Gastrocnemius medialis (tissue), 4 donors: ENCODE data around the gene CCN5. TPM values are rescaled to one million over a fixed set of nuclear protein-coding genes. Genes with fewer than 3 reads are reported as not detected.
A peak's percentile ranks its signal among the peaks of the same experiment; 100 is the strongest.

Experiments used
- ATAC-seq, 2 donors: fragments of 150-250 bp; one replicate each; pipeline ENCODE4 v1.9.1; 2016
- DNase-seq, 2 donors: peaks; one replicate each; pipeline ENCODE4 v3.0.0-alpha.2; 2019
- H3K27ac ChIP-seq, 4 donors: fragments of 200-600 bp; sonication (generic); 1 replicate in 1 of 4; 2 replicates in 3 of 4; pipeline ENCODE4 v1.5.1; 2016 to 2018; ENCODE audit warnings: mild to moderate bottlenecking in 2 of 4, moderate library complexity in 1 of 4
- H3K27me3 ChIP-seq, 3 donors: fragments of 200-600 bp; sonication (generic) in 2 of 3; 1 replicate in 1 of 3; 2 replicates in 2 of 3; pipeline versions ENCODE4 v1.5.1 to v1.6.0; 2016 to 2019; ENCODE audit warnings: mild to moderate bottlenecking in 1 of 3, moderate library complexity in 1 of 3
- H3K36me3 ChIP-seq, 2 donors: fragments of 200-600 bp; sonication (generic) in 1 of 2; one replicate each; pipeline ENCODE4 v1.5.1; 2017 to 2018
- H3K4me1 ChIP-seq, 2 donors: fragments of 200-600 bp; sonication (generic) in 1 of 2; one replicate each; pipeline ENCODE4 v1.5.1; 2016 to 2017; ENCODE audit warnings: mild to moderate bottlenecking in 2 of 2
- H3K4me3 ChIP-seq, 4 donors: fragments of 200-600 bp; sonication (generic) in 3 of 4; 1 replicate in 1 of 4; 2 replicates in 3 of 4; pipeline ENCODE4 v1.5.1; 2016 to 2019; ENCODE audit warnings: mild to moderate bottlenecking in 2 of 4
- H3K9me3 ChIP-seq, 3 donors: fragments of 200-600 bp; sonication (generic) in 2 of 3; 1 replicate in 1 of 3; 2 replicates in 2 of 3; pipeline ENCODE4 v1.5.1; 2016 to 2019
- CTCF ChIP-seq, 5 experiments: fragments of 450-650 bp in 3 of 5; fragments of 200-600 bp in 2 of 5; sonication (generic) in 2 of 5; IDR thresholded peaks in 4 of 5; conservative IDR thresholded peaks in 1 of 5; 1 replicate in 4 of 5; 2 replicates in 1 of 5; pipeline ENCODE4 v1.5.1; 2016 to 2019; ENCODE audit warnings: antibody characterized with exemption in 5 of 5, mild to moderate bottlenecking in 3 of 5, moderate library complexity in 3 of 5
- POLR2A ChIP-seq, 2 donors: fragments of 450-650 bp; IDR thresholded peaks; one replicate each; pipeline ENCODE4 v1.6.1; 2017; ENCODE audit warnings: antibody characterized with exemption in 2 of 2, mild to moderate bottlenecking in 2 of 2, moderate library complexity in 2 of 2
- in situ Hi-C, 4 donors: fragments of 200-750 bp; cut with MboI; loops; one replicate each; pipeline versions ENCODE4 v1.15.0 to v1.8.0; 2017; ENCODE audit warnings: low sequenced_read_pairs in 4 of 4
- intact Hi-C: fragments of 100-400 bp; cut with DNase I; formaldehyde crosslinking; loops from one replicate; pipeline ENCODE4 v1.15.1; 2023; ENCODE audit warnings: low total_unique reads
- total RNA-seq, 4 donors: library from RNA; depleted of rRNA; stranded (reverse); fragments of >200 nt; gene quantifications; one replicate each; pipeline versions ENCODE4 v1.1.0 to v1.2.3, GENCODE V29; 2016

CCN5 gene
- total RNA-seq, 4 donors from 2014 or later, result 16.4 to 65.3 (median 45.7) TPM

DNA sequence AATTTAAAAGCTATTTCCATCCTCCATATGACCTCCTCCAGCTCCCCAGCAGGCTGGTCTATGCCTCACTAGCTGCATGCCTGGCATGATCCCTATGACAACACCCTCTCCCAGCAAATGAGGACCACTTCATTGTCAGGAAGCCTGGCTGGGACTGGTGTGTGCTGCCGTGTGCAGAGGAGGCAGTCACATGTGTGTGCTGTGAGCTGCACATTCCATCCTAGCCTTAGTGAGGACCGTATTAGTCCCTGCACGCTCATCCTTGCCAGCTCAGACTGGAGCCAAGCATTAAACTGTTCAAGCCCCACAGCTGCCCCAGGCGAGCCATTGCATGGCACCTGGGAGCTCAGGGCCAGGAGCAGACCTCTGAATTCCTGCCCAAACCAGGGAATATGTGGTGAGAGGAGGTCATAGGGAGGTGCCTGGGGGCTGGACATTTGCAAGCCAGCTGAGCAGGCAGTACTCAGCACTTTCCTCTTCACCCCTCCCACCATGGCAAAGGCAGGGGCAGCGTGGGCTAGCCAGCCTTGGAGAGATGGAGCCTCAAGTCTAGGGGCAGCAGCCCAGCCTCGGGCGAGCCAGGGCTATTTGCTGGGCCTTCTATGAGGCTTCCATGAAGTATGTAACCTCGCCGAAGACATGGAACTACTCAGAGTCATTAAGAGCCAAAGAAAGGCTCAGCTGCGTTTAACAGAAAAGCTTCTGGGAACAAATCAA, 8.7 kb upstream of the CCN5 start:
- Histone ChIP-seq H3K4me3 (no peak overlapping the region), H3K27ac (peak overlapping the region; percentile 60 to 84 (median 73)), H3K27me3 (no peaks in the 10 kb centered on the region), H3K36me3 (no peaks in the 10 kb centered on the region), H3K9me3 (no peaks in the 10 kb centered on the region), H3K4me1 (peaks cover 30 to 37% of the 10 kb centered on the region in 2 donors)
- ATAC-seq (peak; percentile 63 to 75), DNase-seq (peak; percentile 57 to 78)
- TF ChIP-seq CTCF (IDR thresholded peaks at IDR 0.05 in 4 of 5, conservative IDR thresholded peaks at IDR 0.05 in 1 of 5) (no peak), POLR2A (IDR thresholded peaks at IDR 0.05) (no peak)
- in situ Hi-C loops, result no loop called here
- intact Hi-C loops, result no loop called here

DNA sequence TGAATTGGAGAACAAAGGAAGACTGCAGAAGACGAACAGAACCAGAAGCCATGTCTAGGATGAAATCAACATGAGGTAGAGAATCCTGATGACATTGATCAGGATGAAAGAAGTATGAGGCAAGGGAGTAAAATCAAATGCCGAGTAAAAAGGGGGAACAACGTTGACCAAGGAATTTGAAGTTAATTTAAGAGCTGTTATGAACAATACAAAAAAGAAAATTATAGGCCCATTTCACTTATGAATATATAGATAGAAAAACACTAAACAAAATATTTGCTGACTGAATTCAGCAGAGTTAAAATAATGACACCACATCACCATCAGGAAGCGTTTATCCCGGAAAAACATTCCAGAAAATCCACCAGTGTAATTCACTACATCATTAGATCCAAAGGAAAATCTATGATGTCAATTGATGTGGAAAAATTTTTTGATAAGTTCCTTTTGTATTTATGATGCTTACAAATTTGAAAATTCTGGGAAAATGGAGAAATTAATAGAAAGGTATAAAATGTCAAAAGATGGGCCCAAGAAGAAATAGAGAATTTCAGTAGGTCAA, 8.1 kb upstream of the CCN5 start:
- no peaks in the 10 kb centered on the region for H3K9me3 ChIP-seq
- H3K27me3 ChIP-seq, result no peaks in the 10 kb centered on the region
- H3K27ac ChIP-seq, result peak overlapping the region; percentile 60 to 84 (median 73)
- no peak for TF ChIP-seq CTCF (IDR thresholded peaks at IDR 0.05 in 4 of 5, conservative IDR thresholded peaks at IDR 0.05 in 1 of 5)
- TF ChIP-seq POLR2A (IDR thresholded peaks at IDR 0.05), result no peak
- ATAC-seq (no peak), DNase-seq (no peak)
- no peak overlapping the region for H3K4me3 ChIP-seq
- H3K4me1 ChIP-seq, result peaks cover 24 to 32% of the 10 kb centered on the region in 2 donors
- in situ Hi-C loops (no loop called here), intact Hi-C loops (no loop called here)
- no peaks in the 10 kb centered on the region for H3K36me3 ChIP-seq

DNA sequence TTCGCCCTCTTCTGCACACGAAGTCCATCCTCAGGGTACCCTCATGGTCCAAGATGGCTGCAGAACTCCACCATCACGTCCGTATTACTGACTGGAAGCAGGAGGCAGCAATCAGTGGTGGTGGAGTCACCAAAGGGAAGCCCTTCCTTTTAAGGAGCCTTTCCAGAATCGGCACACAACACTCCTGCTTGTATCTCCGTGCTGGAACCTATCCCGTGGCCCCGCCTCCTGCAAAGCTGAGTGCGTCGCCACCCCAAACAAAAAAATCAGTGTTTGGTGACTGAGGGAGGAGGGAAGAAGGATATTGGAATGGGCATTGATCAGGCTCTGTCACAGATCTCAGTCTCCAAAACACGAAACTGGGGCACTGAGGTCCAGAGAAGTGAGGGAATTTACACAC, 5.8 kb upstream of the CCN5 start:
- Histone ChIP-seq H3K4me3 (no peak overlapping the region), H3K36me3 (no peaks in the 10 kb centered on the region), H3K4me1 (peaks cover 20 to 22% of the 10 kb centered on the region in 2 donors), H3K27ac (no peak overlapping the region), H3K27me3 (no peaks in the 10 kb centered on the region), H3K9me3 (no peaks in the 10 kb centered on the region)
- ATAC-seq, result no peak
- DNase-seq, result no peak
- no peak for TF ChIP-seq CTCF (IDR thresholded peaks at IDR 0.05 in 4 of 5, conservative IDR thresholded peaks at IDR 0.05 in 1 of 5)
- no peak for TF ChIP-seq POLR2A (IDR thresholded peaks at IDR 0.05)
- in situ Hi-C loops (no loop called here), intact Hi-C loops (no loop called here)

DNA sequence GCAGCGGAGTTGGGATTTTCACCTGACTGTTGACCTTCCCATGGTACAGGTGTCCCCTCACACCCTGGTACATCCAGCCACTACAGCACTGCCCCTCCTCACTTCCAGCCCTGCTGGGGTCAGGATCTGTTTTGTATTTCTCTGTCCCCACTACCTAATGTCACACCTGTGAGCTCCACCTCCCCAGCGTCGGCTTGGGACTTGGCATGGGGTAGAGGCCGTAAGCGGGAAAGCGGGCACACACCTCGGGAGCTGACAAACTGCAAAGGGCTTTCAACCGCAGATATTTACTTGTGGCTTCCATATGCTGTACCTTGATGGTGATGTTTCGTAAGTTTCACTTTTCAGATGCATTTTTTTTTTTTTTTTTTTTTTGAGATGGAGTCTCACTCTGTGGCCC, 5.4 kb upstream of the CCN5 start:
- no peak for DNase-seq
- no peaks in the 10 kb centered on the region for H3K27me3 ChIP-seq
- ATAC-seq, result no peak
- in situ Hi-C loops (no loop called here), intact Hi-C loops (no loop called here)
- no peaks in the 10 kb centered on the region for H3K9me3 ChIP-seq
- no peak overlapping the region for H3K27ac ChIP-seq
- H3K4me3 ChIP-seq, result no peak overlapping the region
- peaks cover 24 to 26% of the 10 kb centered on the region in 2 donors for H3K4me1 ChIP-seq
- no peaks in the 10 kb centered on the region for H3K36me3 ChIP-seq
- no peak for TF ChIP-seq CTCF (IDR thresholded peaks at IDR 0.05 in 4 of 5, conservative IDR thresholded peaks at IDR 0.05 in 1 of 5)
- no peak for TF ChIP-seq POLR2A (IDR thresholded peaks at IDR 0.05)
